Right forelimb (tissue), 1 donor: Measurements from ENCODE around the gene PXN.
"Not testable (repeated sequence)": the region's sequence is repeated elsewhere in the genome, so short reads cannot be mapped to it uniquely, and the experiment has no call there.

Experiments used
- DNase-seq: peaks from one replicate; pipeline ENCODE4 v3.0.0-alpha.2; 2018

Gene PXN

GRCh38 chr12:120261951-120262851 is 3.3 kb downstream of the PXN start:
- DNase-seq = no peak

- no peak for DNase-seq
Observed at GRCh38 chr12:120260607-120261006, 4.9 kb downstream of the PXN start.

GRCh38 chr12:120259418-120260202 is 5.9 kb downstream of the PXN start:
- DNase-seq = no peak

GRCh38 chr12:120258323-120258896 is 7.1 kb downstream of the PXN start:
- DNase-seq = no peak

- peak; percentile 69 for DNase-seq
Observed at GRCh38 chr12:120257041-120257821, 8.3 kb downstream of the PXN start.

- DNase-seq = no peak
Observed at GRCh38 chr12:120254809-120255208, 10.7 kb downstream of the PXN start.

GRCh38 chr12:120253313-120253712 is 12.2 kb downstream of the PXN start:
- not testable (repeated sequence) for DNase-seq

- DNase-seq = peak; percentile 26
Observed at GRCh38 chr12:120252071-120252906, 13.2 kb downstream of the PXN start.

- not testable (repeated sequence) for DNase-seq
Observed at GRCh38 chr12:120251364-120252070, 14.0 kb downstream of the PXN start.

GRCh38 chr12:120249875-120250795 is 15.4 kb downstream of the PXN start:
- peak; percentile 64 for DNase-seq

GRCh38 chr12:120249266-120249874 is 16.2 kb downstream of the PXN start:
- peak; percentile 38 for DNase-seq

GRCh38 chr12:120247621-120248030 is 17.9 kb downstream of the PXN start:
- no peak for DNase-seq

GRCh38 chr12:120247183-120247582 is 18.3 kb downstream of the PXN start:
- no peak for DNase-seq

- DNase-seq = not testable (repeated sequence)
Observed at GRCh38 chr12:120246705-120247104, 18.8 kb downstream of the PXN start.

GRCh38 chr12:120242971-120243699 is 22.4 kb downstream of the PXN start:
- DNase-seq = no peak

GRCh38 chr12:120242275-120242799 is 23.2 kb downstream of the PXN start:
- DNase-seq = no peak

- DNase-seq = no peak
Observed at GRCh38 chr12:120241561-120242274, 23.8 kb downstream of the PXN start.

GRCh38 chr12:120240495-120240833 is 25.1 kb downstream of the PXN start:
- DNase-seq = no peak
